Mucosa of stomach (tissue), 1 donor: Measurements from ENCODE around the gene PLPPR1.

ENCODE experiments used
- H3K27me3 ChIP-seq: one replicate; pipeline ENCODE4 v1.7.0; 2013; ENCODE audit warnings: mild to moderate bottlenecking, low read length; ENCODE audit not compliant: control insufficient read depth, insufficient read depth
- H3K36me3 ChIP-seq: one replicate; pipeline ENCODE4 v1.7.0; 2013; ENCODE audit warnings: low read length; ENCODE audit not compliant: control insufficient read depth, insufficient read depth
- H3K4me1 ChIP-seq: one replicate; pipeline ENCODE4 v1.7.0; 2013; ENCODE audit warnings: mild to moderate bottlenecking, low read length; ENCODE audit not compliant: control insufficient read depth, insufficient read depth
- H3K4me3 ChIP-seq: one replicate; pipeline ENCODE4 v1.7.0; 2013; ENCODE audit warnings: low read length
- H3K9ac ChIP-seq: one replicate; pipeline ENCODE4 v1.7.0; 2013; ENCODE audit warnings: mild to moderate bottlenecking, low read length, moderate library complexity
- H3K9me3 ChIP-seq: one replicate; pipeline ENCODE4 v1.7.0; 2013; ENCODE audit warnings: mild to moderate bottlenecking, low read length, moderate library complexity; ENCODE audit not compliant: control insufficient read depth
- donor health status: Pancreatic carcinoma.

Gene PLPPR1

DNA sequence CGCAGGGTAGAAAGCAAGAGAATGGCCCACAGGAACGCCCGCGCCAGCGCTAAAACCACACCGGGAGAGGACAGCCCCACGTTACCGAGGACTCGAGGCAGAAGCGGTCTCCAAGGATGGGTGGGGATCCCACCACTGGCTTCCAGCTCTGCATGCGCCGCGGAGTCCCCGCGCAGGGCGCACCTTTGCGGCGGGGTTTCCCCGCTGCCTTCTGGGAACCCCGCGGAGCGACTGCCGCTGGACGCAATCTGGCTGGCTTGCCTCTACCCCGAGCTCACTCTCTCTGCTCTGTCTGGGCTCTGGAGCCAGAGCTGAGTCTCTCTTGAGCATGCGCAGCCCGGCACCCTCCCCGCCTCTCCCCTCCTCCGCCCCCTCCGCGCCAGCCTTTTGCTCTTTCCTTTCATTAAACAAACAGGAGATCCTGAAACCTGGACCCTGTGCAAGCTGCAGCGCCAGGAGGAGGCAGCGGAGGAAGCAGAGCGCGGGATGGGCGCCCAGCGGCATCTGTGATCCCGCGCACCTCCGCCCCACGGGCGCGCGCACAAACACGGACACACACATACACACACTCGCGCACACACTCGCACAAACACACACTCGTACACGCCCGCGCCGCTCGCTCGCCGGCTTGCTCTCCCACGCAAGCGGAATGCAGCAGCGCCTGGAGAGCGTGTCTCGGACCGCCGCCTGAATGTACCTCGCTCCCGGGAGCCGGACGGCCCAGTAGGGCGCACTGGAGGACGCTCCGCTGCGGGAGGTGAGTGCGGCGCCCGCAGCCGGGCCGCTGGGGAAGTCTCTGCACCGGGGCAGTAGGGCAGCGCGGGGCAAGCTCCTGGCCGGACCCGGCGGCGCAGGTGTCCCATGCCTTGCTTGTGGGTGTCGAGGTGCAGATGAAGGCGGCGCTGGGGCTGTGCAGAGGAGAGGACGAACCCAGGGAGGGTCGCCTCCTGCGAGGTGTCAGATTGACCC, at the start of gene PLPPR1:
TSS of gene PLPPR1 (plus strand) at position 382 of the 969 bp plus-strand sequence.
- Histone ChIP-seq H3K4me3 (no peak within 1 kb of the TSS), H3K4me1 (peaks cover 9% of the 10 kb centered on the region), H3K9me3 (no peaks in the 10 kb centered on the region), H3K36me3 (no peaks in the 10 kb centered on the region), H3K27me3 (peaks cover 23% of the 10 kb centered on the region), H3K9ac (no peak within 1 kb of the TSS)

DNA sequence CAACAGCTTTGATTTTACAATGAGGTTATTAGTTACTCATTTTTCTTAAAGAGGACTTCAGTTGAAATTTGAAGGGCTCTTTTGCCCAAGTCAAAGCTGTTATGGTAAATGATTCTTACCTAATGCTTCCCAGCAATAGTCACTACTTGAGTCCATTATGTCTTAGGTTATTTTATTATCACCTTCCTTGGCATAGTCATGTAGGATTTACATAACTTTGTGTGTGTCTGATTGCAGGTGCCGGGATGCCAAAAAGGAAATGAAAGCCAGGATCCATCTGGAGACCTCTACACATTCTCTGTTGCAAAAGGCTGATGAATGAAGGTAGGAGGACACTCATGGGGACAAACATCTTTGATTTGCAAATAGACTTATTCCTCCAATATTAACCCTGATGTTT, 38.8 kb upstream of the PLPPR1 start:
- Histone ChIP-seq H3K36me3 (no peaks in the 10 kb centered on the region), H3K9ac (no peak overlapping the region), H3K4me3 (no peak overlapping the region), H3K27me3 (no peaks in the 10 kb centered on the region), H3K9me3 (no peaks in the 10 kb centered on the region), H3K4me1 (no peaks in the 10 kb centered on the region)

DNA sequence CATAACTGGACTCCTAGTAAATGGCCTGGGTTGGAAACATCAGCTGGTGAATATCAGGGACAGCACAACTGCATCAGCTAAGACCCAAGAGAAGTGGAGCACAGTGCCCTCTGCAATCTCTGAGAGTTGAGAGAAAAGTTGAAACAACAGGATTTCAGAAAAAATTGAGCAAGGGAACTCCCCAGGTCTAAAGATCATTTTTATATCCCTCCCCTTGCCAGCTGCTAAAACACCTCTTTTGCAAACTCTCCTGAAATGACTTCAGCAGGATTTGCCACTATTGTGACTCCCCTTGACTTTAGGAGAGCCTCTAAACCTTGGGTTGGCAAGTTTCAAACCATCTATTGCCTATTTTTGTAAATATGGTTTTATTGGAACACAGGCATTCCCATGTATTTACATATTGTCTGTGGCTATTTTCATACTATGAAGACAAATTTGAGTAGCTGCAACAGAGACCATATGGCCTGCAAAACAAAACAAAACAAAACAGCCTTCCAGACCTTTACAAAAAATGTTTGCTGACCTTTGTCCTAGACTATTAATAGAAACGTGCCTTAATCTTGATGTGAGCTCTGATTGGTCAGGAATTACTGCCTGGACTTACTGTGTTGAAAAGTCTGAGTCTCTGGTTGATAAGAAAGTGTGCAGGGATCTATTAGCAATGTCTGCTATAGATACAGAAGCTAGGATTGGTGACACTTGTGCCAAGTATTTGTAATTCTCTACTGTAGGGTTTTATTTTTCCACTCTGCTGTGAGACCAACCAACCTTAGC, 37.7 kb upstream of the PLPPR1 start:
- no peaks in the 10 kb centered on the region for H3K4me1 ChIP-seq
- H3K36me3 ChIP-seq = no peaks in the 10 kb centered on the region
- no peaks in the 10 kb centered on the region for H3K27me3 ChIP-seq
- H3K9ac ChIP-seq = no peak overlapping the region
- H3K4me3 ChIP-seq = no peak overlapping the region
- H3K9me3 ChIP-seq = no peaks in the 10 kb centered on the region

DNA sequence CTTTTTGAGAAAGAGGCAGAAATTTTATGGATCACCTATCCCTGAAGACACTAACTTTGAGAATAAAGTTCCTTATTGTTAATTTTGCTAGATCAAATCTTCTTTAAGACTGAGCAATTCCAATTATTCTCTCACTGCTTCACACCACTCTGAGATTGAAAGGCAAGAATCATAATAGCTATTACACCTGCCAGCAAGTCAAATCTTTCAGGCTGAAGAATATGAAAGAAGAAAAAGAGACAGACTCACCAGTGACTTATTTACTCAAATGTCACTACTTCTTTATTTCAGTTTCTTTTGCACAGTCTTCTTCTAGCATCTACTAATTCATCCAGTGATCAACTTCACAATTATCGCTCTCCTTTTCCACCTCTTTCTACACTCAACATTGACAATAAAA, 35.9 kb upstream of the PLPPR1 start:
- no peaks in the 10 kb centered on the region for H3K36me3 ChIP-seq
- no peaks in the 10 kb centered on the region for H3K4me1 ChIP-seq
- H3K9ac ChIP-seq = no peak overlapping the region
- no peaks in the 10 kb centered on the region for H3K9me3 ChIP-seq
- H3K27me3 ChIP-seq = no peaks in the 10 kb centered on the region
- H3K4me3 ChIP-seq = no peak overlapping the region

- H3K36me3 ChIP-seq = no peaks in the 10 kb centered on the region
- H3K4me1 ChIP-seq = no peaks in the 10 kb centered on the region
- no peak overlapping the region for H3K4me3 ChIP-seq
- no peaks in the 10 kb centered on the region for H3K27me3 ChIP-seq
- no peak overlapping the region for H3K9ac ChIP-seq
- H3K9me3 ChIP-seq = no peaks in the 10 kb centered on the region
Observed at GRCh38 chr9:100999906-101000544, 28.5 kb upstream of the PLPPR1 start.

DNA sequence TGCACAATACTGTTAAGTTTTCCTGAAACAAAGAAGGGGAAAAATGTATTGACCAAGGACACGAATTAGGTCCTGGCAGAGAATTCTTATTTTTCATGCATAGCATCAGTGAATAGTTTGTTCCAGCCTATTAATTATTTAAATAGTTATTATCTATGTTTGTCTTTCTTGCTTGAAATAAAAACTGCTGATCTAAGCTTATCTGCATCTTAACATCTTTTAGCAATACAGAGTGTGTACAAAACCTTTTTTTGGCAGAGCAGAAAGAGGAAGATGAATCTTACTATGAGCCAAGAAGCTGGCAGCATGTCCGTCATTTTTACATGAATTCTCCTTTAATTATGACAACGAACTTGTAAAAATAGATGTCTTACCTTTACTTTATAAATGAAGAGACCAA, 23.3 kb upstream of the PLPPR1 start:
- H3K9me3 ChIP-seq = no peaks in the 10 kb centered on the region
- H3K36me3 ChIP-seq = no peaks in the 10 kb centered on the region
- no peak overlapping the region for H3K9ac ChIP-seq
- no peaks in the 10 kb centered on the region for H3K27me3 ChIP-seq
- H3K4me1 ChIP-seq = no peaks in the 10 kb centered on the region
- H3K4me3 ChIP-seq = no peak overlapping the region

- no peaks in the 10 kb centered on the region for H3K9me3 ChIP-seq
- H3K9ac ChIP-seq = no peak overlapping the region
- H3K36me3 ChIP-seq = no peaks in the 10 kb centered on the region
- H3K4me1 ChIP-seq = no peaks in the 10 kb centered on the region
- no peak overlapping the region for H3K4me3 ChIP-seq
- H3K27me3 ChIP-seq = no peaks in the 10 kb centered on the region
Observed at GRCh38 chr9:101014566-101014965, 14.0 kb upstream of the PLPPR1 start.

- H3K4me3 ChIP-seq = no peak overlapping the region
- H3K4me1 ChIP-seq = no peaks in the 10 kb centered on the region
- no peaks in the 10 kb centered on the region for H3K9me3 ChIP-seq
- H3K36me3 ChIP-seq = no peaks in the 10 kb centered on the region
- no peaks in the 10 kb centered on the region for H3K27me3 ChIP-seq
- H3K9ac ChIP-seq = no peak overlapping the region
Observed at GRCh38 chr9:101018467-101018866, 10.1 kb upstream of the PLPPR1 start.

DNA sequence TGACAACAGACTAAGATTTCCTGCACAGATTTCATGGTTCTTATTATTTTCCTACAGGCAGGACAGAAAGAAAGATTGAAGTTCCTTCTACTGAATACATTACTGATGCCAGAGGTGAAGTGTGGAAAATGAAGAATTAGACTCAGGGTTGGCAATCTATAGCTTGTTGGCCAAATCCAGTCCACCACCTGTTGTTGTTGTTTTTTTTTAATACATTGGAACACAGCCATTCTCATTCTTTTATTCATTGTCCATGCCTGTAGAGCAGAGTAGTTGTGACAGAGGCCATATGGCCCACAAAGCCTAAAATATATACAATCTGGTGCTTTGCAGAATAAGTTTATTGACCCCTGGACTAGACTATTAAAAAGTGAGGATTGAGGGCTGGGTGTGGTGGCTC, 5.8 kb upstream of the PLPPR1 start:
- Histone ChIP-seq H3K9me3 (no peaks in the 10 kb centered on the region), H3K36me3 (no peaks in the 10 kb centered on the region), H3K4me1 (peaks cover 3% of the 10 kb centered on the region), H3K4me3 (no peak overlapping the region), H3K9ac (no peak overlapping the region), H3K27me3 (no peaks in the 10 kb centered on the region)

DNA sequence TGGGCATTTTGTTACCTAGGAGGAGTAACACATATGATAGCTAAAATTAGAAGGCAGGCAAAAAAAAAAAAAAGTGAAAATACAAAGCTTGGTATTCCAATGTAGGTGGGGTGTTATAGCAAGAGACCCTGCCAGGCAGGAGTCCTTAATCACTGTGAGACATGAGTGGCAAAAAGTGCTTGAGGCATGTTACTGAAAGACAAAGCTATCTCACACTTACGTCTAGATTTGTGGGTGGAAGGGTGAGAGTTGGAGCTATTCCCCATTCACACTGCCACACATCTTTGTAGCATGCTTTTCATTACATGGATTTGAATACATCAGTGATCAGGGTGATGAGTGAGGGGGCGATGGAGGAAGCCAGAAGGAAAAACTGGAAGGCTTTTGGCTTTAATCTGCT, 2.6 kb upstream of the PLPPR1 start:
- peaks cover 9% of the 10 kb centered on the region for H3K4me1 ChIP-seq
- no peaks in the 10 kb centered on the region for H3K9me3 ChIP-seq
- no peak overlapping the region for H3K9ac ChIP-seq
- peaks cover 20% of the 10 kb centered on the region for H3K27me3 ChIP-seq
- no peaks in the 10 kb centered on the region for H3K36me3 ChIP-seq
- H3K4me3 ChIP-seq = no peak overlapping the region

- Histone ChIP-seq H3K36me3 (no peaks in the 10 kb centered on the region), H3K4me3 (no peak overlapping the region), H3K4me1 (peaks cover 9% of the 10 kb centered on the region), H3K9ac (no peak overlapping the region), H3K27me3 (peaks cover 23% of the 10 kb centered on the region), H3K9me3 (no peaks in the 10 kb centered on the region)
Observed at GRCh38 chr9:101026824-101027223, 1.7 kb upstream of the PLPPR1 start.

DNA sequence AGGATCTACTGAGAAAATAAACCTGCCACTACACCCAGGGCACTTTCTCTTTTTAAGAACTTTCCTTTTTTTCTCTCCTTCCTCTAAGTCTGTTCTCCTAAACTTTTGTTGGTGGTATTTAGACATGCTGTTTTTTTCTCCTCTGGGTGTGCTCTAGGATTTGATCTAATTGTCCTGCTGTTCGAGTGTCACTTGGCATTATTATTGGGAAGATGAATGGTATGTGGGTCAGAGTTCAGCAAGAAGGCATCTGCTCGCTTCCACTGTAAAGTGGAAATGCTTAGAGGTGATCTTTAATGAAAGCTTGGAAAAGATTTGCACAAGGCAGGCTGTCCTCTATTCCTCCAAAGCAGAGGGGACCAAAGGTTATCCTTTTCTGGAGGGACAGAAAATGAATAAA, 1.3 kb upstream of the PLPPR1 start:
- Histone ChIP-seq H3K27me3 (peaks cover 23% of the 10 kb centered on the region), H3K9ac (no peak overlapping the region), H3K4me1 (peaks cover 9% of the 10 kb centered on the region), H3K4me3 (no peak overlapping the region), H3K36me3 (no peaks in the 10 kb centered on the region), H3K9me3 (no peaks in the 10 kb centered on the region)
